GM11168 (cell line): ENCODE results near the gene CCN2.

Experiments used
- in situ Hi-C: fragments of 300-500 bp; cut with MboI; formaldehyde crosslinking; loops from one replicate; pipeline ENCODE4 v1.12.0; 2022; ENCODE audit warnings: low sequenced_read_pairs; ENCODE audit not compliant: unreplicated experiment

The CCN2 gene

DNA sequence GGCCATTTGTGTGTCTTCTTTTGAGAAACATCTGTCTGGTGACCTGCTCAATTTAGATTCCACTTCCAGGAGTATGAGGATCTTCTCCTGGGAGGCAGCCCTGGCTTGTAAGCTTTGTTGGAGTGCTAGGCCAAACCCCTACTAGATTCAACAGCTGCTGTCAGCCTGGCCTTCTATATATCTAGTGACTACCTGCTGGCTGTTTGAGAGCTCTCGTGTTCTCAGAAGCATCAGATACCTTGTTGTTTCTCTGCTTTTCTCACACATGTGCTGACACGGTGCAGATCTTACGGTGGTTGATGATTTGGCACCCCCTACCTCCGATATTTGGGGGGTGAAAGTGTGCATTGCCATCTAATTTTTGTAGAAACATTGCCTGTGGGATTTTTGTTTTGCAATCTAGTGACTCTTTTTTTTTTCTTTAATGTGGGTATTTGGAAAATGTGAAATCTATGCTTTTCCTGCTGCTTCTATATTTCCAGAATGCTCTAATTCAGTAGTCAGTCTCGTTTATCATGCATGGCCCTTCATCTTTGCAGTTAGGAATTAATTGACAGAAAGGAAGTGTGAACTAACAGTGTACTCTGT, 4.7 kb downstream of the CCN2 start:
- in situ Hi-C loops: no loop called here

- in situ Hi-C loops: no loop called here
Measured at GRCh38 chr6:131945971-131946370, 5.2 kb downstream of the CCN2 start.

GRCh38 chr6:131937703-131938631, 13.2 kb downstream of the CCN2 start:
- in situ Hi-C loops: no loop called here

DNA sequence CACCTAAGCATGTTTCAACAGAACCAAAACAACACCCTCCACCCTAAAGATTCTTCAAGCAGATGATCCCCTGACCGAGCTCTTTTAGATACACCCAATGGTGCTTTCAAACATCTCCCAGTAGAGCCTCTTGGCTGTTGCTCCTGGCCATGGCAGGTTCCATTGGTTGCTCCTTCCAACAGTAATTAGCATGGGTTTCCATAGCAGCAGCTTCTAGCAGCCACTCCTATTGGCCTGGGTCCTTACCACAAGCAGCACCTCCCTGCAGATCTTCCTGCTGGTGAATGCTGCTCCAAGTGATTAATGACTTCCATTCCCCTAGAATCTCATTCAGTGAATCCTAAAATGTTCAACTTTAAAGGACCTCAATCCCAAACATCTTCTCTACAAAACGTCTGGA, 13.9 kb downstream of the CCN2 start:
- in situ Hi-C loops: no loop called here

GRCh38 chr6:131936156-131936555, 15.0 kb downstream of the CCN2 start:
- in situ Hi-C loops: no loop called here

GRCh38 chr6:131931063-131931750, 20.0 kb downstream of the CCN2 start:
- in situ Hi-C loops: no loop called here

- in situ Hi-C loops: no loop called here
Measured at GRCh38 chr6:131929976-131930375, 21.2 kb downstream of the CCN2 start.

GRCh38 chr6:131929264-131929663, 21.9 kb downstream of the CCN2 start:
- in situ Hi-C loops: no loop called here

GRCh38 chr6:131924881-131925474, 26.2 kb downstream of the CCN2 start:
- in situ Hi-C loops: loop anchor here (25.0 kb wide), 1 partner anchor 238 kb away; no protein-coding TSS in a partner anchor

DNA sequence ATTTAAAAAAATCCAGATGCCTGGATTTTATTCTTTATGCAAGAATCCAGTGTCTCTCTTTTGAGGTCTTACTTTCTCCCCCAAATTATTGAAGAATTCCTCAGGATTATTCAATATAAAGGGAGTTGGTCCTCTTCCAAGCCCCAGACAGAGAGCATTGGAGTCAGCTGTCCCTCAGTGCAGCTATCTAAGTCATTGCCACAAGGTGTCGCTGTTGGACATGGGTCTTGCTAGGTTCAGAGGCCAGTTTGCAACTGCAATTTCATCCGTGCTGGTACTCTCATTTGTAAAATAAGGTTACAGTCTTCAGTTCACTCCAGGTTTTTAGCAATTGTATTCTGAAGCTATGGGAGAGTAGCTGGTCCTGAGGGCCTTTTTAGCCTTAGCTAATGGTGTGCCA, 27.8 kb downstream of the CCN2 start:
- in situ Hi-C loops: loop anchor here (25.0 kb wide), 1 partner anchor 236 kb away; no protein-coding TSS in a partner anchor

- in situ Hi-C loops: loop anchor here (25.0 kb wide), 1 partner anchor 233 kb away; no protein-coding TSS in a partner anchor
Measured at GRCh38 chr6:131920656-131921055, 30.5 kb downstream of the CCN2 start.

GRCh38 chr6:131918650-131919355, 32.4 kb downstream of the CCN2 start:
- in situ Hi-C loops: loop anchor here (10.0 to 25.0 kb wide), 2 partner anchors 232 to 286 kb away; no protein-coding TSS in a partner anchor

- in situ Hi-C loops: loop anchor here (10.0 to 25.0 kb wide), 2 partner anchors 231 to 287 kb away; no protein-coding TSS in a partner anchor
Measured at GRCh38 chr6:131917763-131918649, 33.2 kb downstream of the CCN2 start.

GRCh38 chr6:131917318-131917717, 33.9 kb downstream of the CCN2 start:
- in situ Hi-C loops: loop anchor here (10.0 to 25.0 kb wide), 2 partner anchors 230 to 287 kb away; no protein-coding TSS in a partner anchor

DNA sequence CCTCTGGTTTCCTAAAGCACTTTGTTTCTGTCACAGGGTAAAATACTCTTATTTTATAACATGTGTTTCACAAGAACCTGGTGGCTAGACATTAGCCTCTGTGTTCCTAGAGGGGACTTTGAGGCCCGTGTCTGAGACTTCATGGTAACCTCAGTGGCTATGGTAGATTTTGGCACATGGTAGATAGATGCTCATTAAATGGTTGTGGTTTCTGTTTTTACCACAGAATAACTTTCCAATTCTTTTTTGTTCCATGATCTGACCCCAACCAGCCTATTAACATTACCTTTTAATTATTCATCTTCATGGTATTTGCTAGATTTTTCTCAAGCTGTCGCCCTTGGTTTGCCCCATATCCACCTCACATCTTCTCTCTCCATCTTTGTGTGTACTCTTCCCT, 34.3 kb downstream of the CCN2 start:
- in situ Hi-C loops: loop anchor here (10.0 to 25.0 kb wide), 2 partner anchors 230 to 288 kb away; no protein-coding TSS in a partner anchor

- in situ Hi-C loops: loop anchor here (10.0 to 25.0 kb wide), 2 partner anchors 229 to 289 kb away; no protein-coding TSS in a partner anchor
Measured at GRCh38 chr6:131916091-131916796, 34.9 kb downstream of the CCN2 start.

DNA sequence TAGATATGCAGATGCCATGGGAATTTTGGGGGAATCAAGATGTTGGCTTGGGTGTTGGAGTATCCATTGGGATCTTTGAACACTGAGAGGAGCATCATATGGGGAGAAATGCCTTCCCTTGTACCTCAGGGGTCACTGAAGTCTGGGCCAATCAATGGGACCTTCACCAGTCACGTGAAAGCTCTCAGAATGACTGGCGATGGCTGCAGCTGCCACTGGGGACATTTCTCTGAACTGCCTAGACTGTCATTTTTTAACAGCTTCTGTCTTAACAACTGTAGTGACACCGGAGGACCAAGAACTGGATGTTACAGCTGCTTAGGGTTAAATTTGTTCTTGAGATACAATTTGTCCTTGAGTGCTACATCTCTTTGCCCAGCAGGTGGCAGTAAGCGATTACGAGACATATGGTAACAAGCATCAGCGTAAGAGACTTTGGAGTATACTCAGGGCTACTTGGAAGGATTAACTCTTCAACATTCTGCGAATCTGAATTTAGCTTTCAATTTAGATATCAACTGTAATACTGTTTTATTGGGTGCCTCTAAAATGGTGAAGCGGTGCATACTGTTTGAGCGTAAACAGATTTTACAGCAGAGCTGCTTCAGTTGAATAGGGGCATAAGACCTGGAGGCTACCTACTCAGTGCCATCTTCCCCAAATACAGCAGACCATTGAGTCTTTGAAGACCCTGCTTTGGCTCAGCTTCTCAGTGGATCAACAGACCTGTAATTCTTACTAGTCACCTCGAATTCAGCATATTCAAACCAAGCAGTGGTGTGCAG, 36.0 kb downstream of the CCN2 start:
- in situ Hi-C loops: loop anchor here (10.0 to 25.0 kb wide), 2 partner anchors 228 to 290 kb away; no protein-coding TSS in a partner anchor
